Measurements from ENCODE around the gene SSR1.
A peak's percentile ranks its signal among the peaks of the same experiment; 100 is the strongest.
"Not testable (repeated sequence)": the region's sequence is repeated elsewhere in the genome, so short reads cannot be mapped to it uniquely, and the experiment has no call there.

Gene SSR1

DNA sequence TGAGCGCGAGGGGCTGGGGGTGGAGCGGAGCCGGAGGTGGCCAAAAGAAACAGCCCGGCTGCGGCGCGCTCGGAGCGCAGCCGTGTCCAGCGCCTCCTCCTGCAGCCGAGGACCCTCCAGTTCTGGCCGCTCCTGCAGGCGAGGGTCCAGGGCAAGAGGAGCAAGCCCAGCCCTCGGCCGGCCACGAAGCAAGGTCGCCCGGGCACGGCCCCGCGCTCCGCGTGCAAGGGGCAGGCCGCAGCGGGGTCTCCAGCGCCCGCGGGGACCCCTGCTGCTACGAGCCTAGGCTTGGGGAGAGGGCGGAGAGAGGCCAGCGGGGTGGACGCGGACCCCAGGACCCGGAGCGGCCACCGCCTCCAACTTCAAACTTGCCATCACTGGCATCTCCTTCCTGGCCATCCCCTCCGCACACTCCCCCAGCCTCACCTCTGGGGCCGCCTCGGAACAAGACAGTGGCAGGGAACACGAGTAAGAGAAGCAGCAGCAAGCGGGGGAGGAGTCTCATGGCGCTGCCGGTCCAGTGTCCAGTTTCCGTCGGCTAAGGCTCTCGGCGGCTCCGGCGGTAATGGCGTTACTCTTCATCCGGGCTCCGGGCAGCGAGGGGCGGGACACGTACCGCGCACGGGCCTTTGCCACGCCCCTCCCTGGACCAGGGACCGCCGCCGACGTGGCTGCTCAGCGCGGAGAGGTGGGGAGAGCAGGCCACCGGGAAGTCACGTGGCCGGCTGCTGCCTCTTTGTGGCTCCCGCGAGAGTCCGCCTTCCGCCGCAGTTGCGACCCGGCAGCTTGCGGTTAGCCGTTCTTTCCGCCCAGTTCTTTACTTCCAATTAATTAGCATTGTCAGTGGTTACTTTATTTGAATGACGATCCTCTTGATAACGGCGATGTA is at the start of gene SSR1:
TSS of gene SSR1 (minus strand) at position 584 of the 889 bp plus-strand sequence. CDS start at position 505, 79 bp downstream.
- peak; percentile 100 for DNase-seq (ENCODE audit: low spot score)

GRCh38 chr6:7351916-7352315 is 38.9 kb upstream of the SSR1 start:
- DNase-seq (ENCODE audit: low spot score): not testable (repeated sequence)

GRCh38 chr6:7350591-7350990 is 37.6 kb upstream of the SSR1 start:
- not testable (repeated sequence) for DNase-seq (ENCODE audit: low spot score)

DNA sequence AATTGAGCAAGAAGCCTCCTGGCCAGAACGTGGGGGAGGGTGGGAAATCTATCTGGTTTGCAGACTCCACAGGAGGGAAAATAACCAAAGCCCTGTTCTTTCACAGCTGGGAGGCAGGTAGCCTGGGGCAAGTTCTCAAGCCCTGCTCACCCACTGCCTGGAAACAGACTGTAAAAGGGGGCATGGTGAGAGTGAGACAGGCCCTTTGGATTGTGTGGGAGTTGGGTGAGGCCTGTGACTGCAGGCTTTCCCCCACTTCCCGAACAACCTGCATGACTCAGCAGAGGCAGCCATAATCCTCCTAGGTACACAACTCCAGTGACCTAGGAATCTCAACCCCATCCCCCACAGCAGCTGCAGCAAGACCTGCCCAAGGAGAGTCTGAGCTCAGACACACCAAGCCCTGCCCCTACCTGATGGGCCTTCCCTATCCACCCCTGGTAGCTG is 34.6 kb upstream of the SSR1 start:
- not testable (repeated sequence) for DNase-seq (ENCODE audit: low spot score)

DNA sequence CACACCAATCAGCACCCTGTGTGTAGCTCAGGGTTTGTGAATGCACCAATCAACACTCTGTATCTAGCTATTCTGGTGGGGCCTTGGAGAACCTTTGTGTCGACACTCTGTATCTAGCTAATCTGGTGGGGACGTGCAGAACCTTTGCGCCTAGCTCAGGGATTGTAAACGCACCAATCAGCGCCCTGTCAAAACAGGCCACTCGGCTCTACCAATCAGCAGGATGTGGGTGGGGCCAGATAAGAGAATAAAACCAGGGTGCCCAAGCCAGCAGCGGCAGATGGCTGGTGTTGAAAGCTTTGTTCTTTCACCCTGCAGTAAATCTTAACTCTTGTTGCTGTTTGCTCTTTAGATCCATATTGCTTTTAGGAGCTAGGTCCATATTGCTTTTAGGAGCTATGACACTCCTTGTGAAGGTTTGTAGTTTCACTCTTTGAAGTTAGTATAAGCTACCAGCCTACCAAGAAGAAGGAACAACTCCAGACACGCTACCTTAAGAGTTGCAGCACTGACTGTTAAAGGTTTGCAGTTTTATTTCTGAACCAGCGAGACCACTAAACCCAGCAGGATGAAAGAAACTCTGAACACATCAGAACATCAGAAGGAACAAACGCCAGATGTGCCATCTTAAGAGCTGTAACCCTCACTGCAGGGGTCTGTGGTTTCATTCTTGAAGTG is 31.9 kb upstream of the SSR1 start:
- not testable (repeated sequence) for DNase-seq (ENCODE audit: low spot score)

- DNase-seq (ENCODE audit: low spot score): no peak
These were observed 30.8 kb upstream of the SSR1 start for GRCh38 chr6:7343546-7344475.

- no peak for DNase-seq (ENCODE audit: low spot score)
These were observed 29.2 kb upstream of the SSR1 start for GRCh38 chr6:7341989-7342742.

GRCh38 chr6:7341271-7341670 is 28.3 kb upstream of the SSR1 start:
- DNase-seq (ENCODE audit: low spot score): no peak

GRCh38 chr6:7339007-7339732 is 26.2 kb upstream of the SSR1 start:
- DNase-seq (ENCODE audit: low spot score): peak; percentile 62

GRCh38 chr6:7338031-7338430 is 25.0 kb upstream of the SSR1 start:
- no peak for DNase-seq (ENCODE audit: low spot score)

DNA sequence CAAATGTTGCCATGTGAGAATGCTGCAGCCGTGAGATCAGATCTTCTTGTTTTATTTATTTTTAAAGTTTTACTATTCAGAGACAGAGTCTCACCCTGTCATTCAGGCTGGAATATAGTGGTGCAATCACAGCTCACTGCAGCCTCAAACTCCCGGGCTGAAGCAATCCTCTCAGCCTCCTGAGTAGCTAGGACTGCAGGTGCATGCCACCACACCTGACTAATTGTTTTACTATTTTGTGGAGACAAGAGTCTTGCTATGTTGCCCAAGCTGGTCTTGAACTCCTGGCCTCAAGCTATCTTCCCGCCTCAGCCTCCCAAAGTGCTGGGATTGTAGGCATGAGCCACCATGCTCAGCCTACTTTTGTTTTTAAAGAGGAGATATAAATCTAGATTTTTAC is 22.5 kb upstream of the SSR1 start:
- DNase-seq (ENCODE audit: low spot score): no peak

DNA sequence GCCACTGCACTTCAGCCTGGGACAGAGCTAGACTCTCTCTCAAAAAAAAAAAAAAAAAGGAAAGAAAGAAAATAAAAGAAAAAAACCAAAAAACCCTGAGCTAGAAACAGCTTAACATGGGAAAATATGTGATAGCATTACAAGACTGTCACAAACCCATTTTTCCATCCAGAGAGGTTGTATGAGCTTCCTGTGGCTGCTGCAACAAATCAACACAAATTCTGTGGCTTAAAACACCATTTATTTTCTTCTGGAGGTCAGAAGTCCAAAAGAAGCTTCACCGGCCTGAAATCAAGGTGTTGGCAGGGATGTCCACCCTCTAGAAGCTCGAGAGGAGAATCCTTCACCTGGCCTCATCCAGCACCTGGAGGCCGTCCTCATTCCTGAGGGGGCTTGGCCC is 21.7 kb upstream of the SSR1 start:
- DNase-seq (ENCODE audit: low spot score): no peak

DNA sequence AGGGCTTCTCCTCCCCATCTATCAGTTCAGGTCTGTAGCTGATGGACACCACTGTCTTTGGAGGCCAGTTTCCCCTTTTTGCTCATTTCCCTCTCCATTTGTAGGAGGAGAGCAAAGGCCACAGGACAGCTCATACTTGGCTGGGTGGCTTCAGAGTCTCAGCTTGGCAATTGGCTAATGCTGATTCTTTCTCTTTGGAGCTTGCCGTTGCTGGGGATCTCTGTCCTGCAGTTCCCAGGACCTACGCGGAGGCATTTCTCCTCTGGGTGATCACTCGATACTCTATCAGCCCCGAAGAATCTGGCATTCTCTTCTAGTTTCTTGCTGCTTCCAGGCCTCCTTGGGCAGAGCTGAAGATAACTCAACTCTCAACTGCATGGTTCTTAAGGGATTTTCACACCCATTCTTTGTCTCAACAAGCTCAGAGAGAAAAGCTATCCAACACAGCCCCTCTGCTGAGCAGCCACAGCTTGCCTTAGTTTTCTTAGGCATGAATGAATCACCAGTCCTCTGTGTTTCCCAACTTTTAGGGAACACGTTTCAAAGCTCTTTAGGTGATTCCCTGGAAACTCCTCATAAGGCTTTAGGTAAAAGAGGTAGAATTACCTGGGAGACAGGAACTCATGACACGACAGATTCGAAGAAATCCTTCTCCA is 19.2 kb upstream of the SSR1 start:
- DNase-seq (ENCODE audit: low spot score): no peak

GRCh38 chr6:7331452-7331851 is 18.5 kb upstream of the SSR1 start:
- no peak for DNase-seq (ENCODE audit: low spot score)

- DNase-seq (ENCODE audit: low spot score): no peak
These were observed 15.2 kb upstream of the SSR1 start for GRCh38 chr6:7328243-7328642.

DNA sequence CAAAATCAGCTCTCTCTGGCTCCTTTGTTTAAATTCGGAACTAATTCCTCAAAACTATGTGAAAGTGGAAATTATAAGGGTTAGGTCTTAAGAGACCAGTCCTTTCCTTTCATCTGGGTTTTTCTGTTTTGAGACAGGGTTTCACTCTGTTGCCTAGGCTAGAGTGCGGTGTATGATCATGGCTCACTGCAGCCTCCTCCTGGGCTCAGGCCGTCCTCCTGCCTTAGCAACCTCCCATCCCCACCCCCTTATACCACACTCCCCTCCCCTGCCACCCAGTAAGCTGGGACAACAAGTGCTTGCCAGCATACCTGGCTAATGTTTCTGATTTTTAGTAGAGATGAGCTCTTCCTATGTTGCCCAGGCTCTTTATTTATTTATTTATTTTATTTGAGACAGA is 12.8 kb upstream of the SSR1 start:
- no peak for DNase-seq (ENCODE audit: low spot score)

DNA sequence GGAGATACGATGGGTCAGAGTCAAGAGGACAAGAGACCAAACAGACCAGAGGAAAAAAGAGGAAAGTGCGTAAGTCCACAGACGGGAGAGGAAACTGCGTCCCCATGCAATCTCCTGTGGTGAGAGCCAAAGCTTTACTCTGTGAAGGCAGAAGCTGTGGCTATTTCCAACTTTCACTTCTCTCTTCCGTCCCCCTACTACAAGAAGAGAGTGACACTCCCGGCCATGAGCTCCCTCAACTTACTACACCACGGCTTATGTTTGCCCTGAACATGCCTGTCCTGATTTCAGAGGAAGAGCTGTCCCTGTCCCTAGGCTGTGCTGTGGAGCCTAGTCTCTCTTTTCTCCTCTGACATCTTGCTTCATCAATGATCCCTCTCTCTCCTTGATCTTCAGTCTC is 11.5 kb upstream of the SSR1 start:
- no peak for DNase-seq (ENCODE audit: low spot score)

- DNase-seq (ENCODE audit: low spot score): no peak
These were observed 10.1 kb upstream of the SSR1 start for GRCh38 chr6:7323074-7323473.

DNA sequence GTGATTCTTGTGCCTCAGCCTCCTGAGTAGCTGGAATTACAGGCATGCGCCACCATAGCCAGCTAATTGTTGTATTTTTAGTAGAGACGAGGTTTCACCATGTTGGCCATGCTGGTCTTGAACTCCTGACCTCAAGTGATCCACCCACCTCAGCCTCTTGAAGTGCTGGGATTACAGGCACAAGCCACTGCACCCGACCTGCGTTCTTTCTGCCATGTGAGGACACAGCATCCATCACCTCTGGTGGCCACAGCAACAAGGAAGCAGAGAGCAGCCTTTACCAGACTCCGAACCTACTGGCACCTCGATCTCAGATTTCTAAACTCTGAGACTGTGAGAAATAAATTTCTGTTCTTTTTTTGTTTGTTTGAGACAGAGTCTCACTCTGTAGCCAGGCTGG is 8.9 kb upstream of the SSR1 start:
- DNase-seq (ENCODE audit: low spot score): not testable (repeated sequence)

DNA sequence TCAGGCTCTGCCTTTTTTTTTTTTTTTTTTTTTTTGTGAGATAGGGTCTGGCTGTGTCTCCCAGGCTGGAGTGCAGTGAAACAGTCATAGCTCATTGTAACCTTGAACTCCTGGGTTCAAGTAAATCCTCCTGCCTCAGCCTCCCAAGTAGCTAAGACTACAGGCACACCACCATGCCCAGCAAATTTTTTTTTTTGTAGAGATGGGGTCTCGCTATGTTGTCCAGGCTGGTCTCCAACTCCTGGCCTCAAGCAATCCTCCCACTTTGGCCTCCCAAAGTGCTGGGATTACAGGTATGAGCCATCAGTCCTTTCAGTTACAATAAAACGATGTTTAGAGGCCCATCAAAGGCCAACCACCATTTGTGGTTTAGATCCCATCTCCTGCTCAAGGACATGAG is 6.4 kb upstream of the SSR1 start:
- not testable (repeated sequence) for DNase-seq (ENCODE audit: low spot score)
